Endometrial microvascular endothelial cells (primary cell): Measurements from ENCODE around the gene BEND5. TPM values are rescaled to one million over a fixed set of nuclear protein-coding genes. Genes with fewer than 3 reads are reported as not detected.

Source experiments
- in situ Hi-C: cut with HindIII; loops from 2 replicates; pipeline ENCODE4 v1.10.0; 2017; ENCODE audit warnings: low sequenced_read_pairs, low pct_unique_long_range_greater_than_20kb; ENCODE audit errors: inconsistent ontology term
- total RNA-seq: library from RNA; depleted of rRNA; stranded (reverse); fragments of >200 nt; gene quantifications from one replicate; pipeline ENCODE4 v1.2.3, GENCODE V29; 2015; ENCODE audit errors: inconsistent ontology term

Gene BEND5
- total RNA-seq, 1 donor from 2014 or later, result not detected

DNA sequence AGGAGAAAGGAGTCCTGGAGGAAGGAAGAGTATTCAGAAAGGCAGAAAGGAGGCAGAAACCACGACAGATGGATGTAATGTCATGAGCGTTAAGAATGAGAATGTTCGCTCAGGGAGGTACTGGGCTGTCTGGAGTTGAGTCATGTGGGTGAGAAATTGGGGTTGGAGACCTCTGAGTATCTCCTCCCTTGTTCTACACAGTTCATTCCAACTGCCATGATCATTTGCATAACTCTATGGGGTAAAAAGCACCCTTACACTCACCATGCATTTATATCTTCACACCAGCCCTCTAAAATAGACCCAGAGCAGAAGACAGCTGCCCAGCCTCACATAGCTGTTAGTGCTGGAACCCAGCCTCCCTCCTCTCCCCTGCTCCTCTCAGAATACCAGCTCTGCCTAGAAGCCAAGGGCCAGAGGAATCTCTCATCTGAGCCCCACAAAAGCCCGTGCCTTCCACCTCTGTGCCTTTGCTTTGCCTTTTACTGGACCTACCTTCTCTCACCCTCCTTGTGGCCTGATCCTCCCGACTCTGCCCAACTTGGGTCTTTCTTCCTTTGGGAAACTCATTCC lies 85.2 kb downstream of the BEND5 start:
- in situ Hi-C loops, result no loop called here

DNA sequence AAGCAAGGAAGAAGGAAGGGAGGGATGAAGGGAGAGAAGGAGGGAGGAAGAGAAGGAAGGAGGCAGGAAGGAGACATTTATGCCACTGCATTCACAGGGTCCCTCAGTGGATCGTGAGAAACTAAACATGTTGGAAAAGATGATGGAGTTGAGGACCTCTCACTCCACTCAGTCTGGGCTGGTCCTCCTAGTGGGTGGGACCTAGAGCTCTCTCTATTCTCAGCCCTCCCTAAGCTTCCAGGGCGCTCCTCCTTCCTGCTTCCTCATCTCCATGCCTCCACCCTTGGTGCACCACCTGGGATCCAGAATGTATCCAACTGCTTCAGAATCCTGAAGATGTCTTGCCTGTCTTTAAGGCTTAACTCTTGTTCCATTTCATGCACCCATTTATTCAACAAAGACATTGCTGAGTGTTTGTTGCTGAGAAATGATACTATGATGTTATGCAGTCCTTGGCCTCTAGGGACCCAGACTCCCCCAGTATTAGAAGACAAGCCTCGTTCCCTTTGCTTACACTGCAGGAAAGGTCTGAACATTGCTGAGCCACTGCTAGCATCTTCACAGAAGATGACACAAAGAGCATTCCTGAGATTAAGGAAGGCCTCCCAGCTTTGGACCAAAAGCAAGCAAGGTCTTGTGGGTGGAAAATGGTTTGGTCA lies 88.5 kb downstream of the BEND5 start:
- in situ Hi-C loops, result no loop called here

DNA sequence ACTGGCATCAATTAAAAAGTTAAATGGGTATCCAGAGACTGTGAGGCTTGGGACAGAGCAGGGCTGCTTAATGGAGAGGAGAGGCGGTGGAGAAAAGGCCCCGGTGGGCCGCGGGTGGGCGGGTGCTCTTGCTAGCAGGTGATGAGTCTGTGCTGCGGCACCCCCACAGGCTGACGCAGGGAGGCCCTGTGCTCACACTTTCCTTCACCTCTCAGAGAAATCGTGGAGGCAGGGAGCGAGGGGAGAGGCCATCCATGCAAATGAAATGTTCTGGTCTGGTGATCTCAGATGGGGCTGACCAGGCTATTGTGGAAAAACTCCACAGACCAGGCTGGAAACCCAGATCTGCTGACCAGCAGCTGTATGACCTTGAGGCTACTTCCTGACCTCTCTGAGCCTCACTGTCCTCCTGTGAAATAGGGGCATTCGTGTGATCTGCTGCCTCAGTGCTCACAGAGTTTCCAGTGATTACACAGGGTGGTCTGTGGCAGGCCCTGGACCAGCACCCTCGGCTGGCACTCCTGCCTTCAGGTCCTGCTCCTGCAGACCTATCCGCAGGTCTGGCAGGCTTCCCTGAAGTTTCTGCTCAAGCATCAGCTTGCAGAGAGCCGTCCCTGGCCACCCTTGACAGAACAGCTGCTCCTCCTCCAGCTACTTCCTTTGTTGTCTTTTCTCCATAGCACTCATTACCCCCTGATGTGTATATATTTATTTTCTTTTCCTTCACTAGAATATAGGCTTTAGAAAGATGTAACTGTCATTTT lies 89.2 kb downstream of the BEND5 start:
- in situ Hi-C loops, result no loop called here

DNA sequence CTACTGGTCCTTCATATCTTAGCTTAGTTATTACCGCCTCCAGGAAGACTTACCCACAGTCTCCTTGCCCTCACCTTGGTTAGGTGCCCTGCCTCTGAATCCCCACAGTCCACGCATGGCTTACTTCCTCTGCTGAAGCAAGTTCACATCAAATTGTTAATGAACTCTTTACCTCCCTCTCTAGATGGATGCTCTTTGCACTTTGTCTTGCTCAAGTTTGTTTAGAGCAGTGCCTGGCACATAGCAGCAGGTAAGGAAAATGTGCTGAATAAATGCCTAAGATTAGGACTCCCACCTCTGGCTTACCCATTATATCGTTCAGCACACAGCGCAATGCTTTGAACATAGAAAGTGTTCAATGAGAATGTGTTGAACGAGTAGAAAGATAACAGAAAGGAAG lies 90.5 kb downstream of the BEND5 start:
- in situ Hi-C loops, result no loop called here

GRCh38 chr1:48684381-48684780 lies 92.3 kb downstream of the BEND5 start:
- in situ Hi-C loops, result no loop called here

DNA sequence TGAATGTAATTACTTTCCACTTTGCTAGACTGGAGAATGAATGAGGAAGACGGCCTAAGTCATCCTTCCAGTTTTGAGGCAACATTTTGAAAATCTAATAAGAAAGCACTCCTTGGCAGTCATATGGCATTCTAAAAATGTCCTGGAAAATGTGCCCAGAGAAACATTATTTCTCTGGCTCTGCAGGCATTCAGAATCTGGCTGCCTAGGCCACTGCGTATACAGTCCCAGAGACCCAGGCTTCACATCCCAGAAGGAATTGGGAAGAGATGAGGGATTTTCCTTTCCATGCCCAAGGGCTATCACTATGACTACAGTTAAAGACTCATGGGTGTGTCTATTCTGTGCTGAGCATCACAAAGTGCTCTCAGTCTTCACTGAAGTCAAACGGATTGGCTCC lies 92.9 kb downstream of the BEND5 start:
- in situ Hi-C loops, result no loop called here

DNA sequence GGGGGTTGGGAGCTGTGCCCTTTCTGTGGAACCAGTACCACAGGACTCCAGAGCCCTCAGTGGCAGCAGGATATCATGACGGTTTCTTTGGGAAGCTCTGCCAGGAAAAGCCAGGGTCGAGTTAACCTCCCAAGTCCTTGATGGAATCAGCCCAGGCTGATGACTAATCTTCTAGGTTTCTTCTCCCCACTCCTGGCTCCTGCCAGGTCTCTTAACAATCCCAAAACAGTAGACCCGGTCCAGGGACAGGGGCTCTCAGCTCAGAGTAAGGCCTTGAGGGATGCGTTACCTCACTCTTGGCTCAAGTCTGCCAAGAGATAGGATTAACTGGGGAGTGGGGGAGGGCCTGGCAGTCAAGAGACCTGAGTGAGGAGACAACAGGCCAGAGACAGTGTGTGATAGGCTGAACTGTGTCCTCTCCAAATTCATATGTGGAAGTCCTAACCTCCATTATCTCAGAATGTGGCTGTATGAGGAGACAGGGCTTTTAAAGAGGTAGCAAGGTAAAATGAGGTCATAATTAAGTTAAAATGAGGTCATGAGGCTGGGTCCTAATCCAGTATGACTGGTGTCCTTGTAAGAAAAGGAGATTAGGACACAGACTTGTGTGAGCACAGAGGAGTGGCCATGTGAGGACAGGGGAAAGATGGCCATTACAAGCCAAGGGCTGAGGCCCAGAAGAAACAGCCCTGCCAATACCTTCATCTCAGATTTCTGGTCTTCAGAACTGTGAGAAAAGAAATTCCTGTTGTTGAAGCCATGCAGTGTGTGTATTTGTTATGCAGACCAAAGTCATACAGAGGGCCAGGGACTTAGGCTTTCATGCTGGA lies 95.0 kb downstream of the BEND5 start:
- in situ Hi-C loops, result no loop called here

- in situ Hi-C loops, result no loop called here
These were observed 96.2 kb downstream of the BEND5 start for GRCh38 chr1:48680411-48681035.

DNA sequence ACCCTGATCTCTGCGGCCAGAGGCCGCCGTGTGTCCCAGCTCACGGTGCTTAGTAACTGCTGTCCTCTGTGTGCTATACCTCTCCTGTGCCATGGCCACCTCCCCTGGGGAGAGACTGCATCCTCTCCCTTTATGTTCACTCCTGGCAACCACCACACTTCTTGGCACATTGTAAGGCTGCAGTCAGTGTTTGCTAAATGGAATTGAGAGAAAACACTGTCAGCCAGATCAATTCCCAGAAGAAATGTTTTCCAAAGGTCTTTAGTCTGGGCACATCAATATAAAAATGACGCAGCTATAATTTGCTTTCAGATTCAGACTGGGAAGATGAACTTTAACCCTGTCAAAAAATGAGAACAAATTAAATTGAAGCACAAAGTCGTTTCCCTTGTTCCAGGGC lies 96.8 kb downstream of the BEND5 start:
- in situ Hi-C loops, result no loop called here

GRCh38 chr1:48678710-48679505 lies 97.8 kb downstream of the BEND5 start:
- in situ Hi-C loops, result no loop called here
